IMR-90 (cell line): ENCODE results near the gene MPRIP. TPM values are rescaled to one million over a fixed set of nuclear protein-coding genes. Genes with fewer than 3 reads are reported as not detected.

Experiments
- ATAC-seq: fragments of 200-7000 bp; cut with Tn5 transposase; 2 replicates; pipeline ENCODE4 v1.9.1; 2020; ENCODE audit warnings: low read depth, mild to moderate bottlenecking, moderate library complexity
- BruUV-seq: library from RNA; stranded (reverse); fragments of 400-500 nt; replicated peaks from 2 replicates; lab custom pipeline; 2021; lab: Mats Ljungman, UMichigan
- CTCF ChIA-PET: fragments of 300-600 bp; formaldehyde crosslinking; extraction: SDS; loops from one replicate; lab custom pipeline; 2021; ENCODE audit warnings: antibody characterized with exemption; lab: Yijun Ruan, JAX
- POLR2A ChIA-PET: fragments of 300-600 bp; sonication (Branson Sonifier 250); formaldehyde crosslinking; loops from one replicate; lab custom pipeline; 2022; ENCODE audit warnings: antibody characterized with exemption; ENCODE audit not compliant: unreplicated experiment; lab: Charles Lee
- DNase-seq: peaks from one replicate; pipeline ENCODE4 v3.0.0; 2013
- H2AFZ ChIP-seq: replicated peaks from 2 replicates; pipeline ENCODE3; 2013; ENCODE audit warnings: low read length, mild to moderate bottlenecking; ENCODE audit not compliant: poor library complexity
- H2AK5ac ChIP-seq: 2 replicates; pipeline ENCODE4 v1.6.1; 2013; ENCODE audit warnings: low read depth, low read length, inconsistent platforms
- H2AK9ac ChIP-seq: replicated peaks from 2 replicates; pipeline ENCODE3; 2013; ENCODE audit warnings: mild to moderate bottlenecking, low read depth, low read length, moderate library complexity; ENCODE audit not compliant: poor library complexity
- H2BK120ac ChIP-seq: 2 replicates; pipeline ENCODE4 v1.6.1; 2013; ENCODE audit warnings: low read depth, low read length, inconsistent platforms
- H2BK15ac ChIP-seq: 3 replicates; pipeline ENCODE4 v1.6.1; 2013; ENCODE audit warnings: low read depth, low read length, inconsistent platforms
- H2BK20ac ChIP-seq: 2 replicates; pipeline ENCODE4 v1.6.1; 2013; ENCODE audit warnings: low read depth, mild to moderate bottlenecking, inconsistent platforms, low read length, moderate library complexity
- H2BK5ac ChIP-seq: 2 replicates; pipeline ENCODE4 v1.6.1; 2013; ENCODE audit warnings: mild to moderate bottlenecking, low read depth, low read length, inconsistent platforms; ENCODE audit not compliant: poor library complexity, severe bottlenecking
- H3K14ac ChIP-seq: replicated peaks from 2 replicates; pipeline ENCODE4 v1.6.1; 2013; ENCODE audit warnings: low read depth, low read length, inconsistent platforms
- H3K18ac ChIP-seq: 2 replicates; pipeline ENCODE4 v1.6.1; 2013; ENCODE audit warnings: low read depth, low read length, control low read depth
- H3K23ac ChIP-seq: 2 replicates; pipeline ENCODE4 v1.6.1; 2013; ENCODE audit warnings: low read depth, low read length, inconsistent platforms
- H3K27ac ChIP-seq: 2 replicates; pipeline ENCODE4 v1.5.1; 2013; ENCODE audit warnings: mild to moderate bottlenecking, control low read depth, low read length; ENCODE audit not compliant: insufficient read depth
- H3K27me3 ChIP-seq: 2 replicates; pipeline ENCODE4 v1.6.1; 2013; ENCODE audit warnings: low read length; ENCODE audit not compliant: control insufficient read depth, insufficient read depth
- H3K36me3 ChIP-seq: 2 replicates; pipeline ENCODE4 v1.6.1; 2013; ENCODE audit warnings: low read length, mixed read lengths; ENCODE audit not compliant: control insufficient read depth, insufficient read depth
- H3K4ac ChIP-seq: 2 replicates; pipeline ENCODE4 v1.6.1; 2013; ENCODE audit warnings: low read depth, low read length, inconsistent platforms
- H3K4me1 ChIP-seq: 2 replicates; pipeline ENCODE4 v1.6.1; 2013; ENCODE audit warnings: low read length, mixed read lengths; ENCODE audit not compliant: control insufficient read depth, insufficient read depth
- H3K4me2 ChIP-seq: 2 replicates; pipeline ENCODE4 v1.6.1; 2013; ENCODE audit warnings: low read depth, mild to moderate bottlenecking, control low read depth, low read length, moderate library complexity
- H3K4me3 ChIP-seq: 2 replicates; pipeline ENCODE4 v1.5.1; 2013; ENCODE audit warnings: low read depth, mild to moderate bottlenecking, control low read depth, low read length, moderate library complexity; ENCODE audit not compliant: insufficient read depth
- H3K56ac ChIP-seq: 2 replicates; pipeline ENCODE4 v1.6.1; 2013; ENCODE audit warnings: low read length, inconsistent platforms; ENCODE audit not compliant: insufficient read depth; ENCODE audit errors: extremely low read depth
- H3K79me1 ChIP-seq, 2 experiments: 2 replicates each; pipeline ENCODE4 v1.6.1; 2013; ENCODE audit warnings: low read length in 2 of 2, inconsistent platforms in 1 of 2, low read depth in 1 of 2
- H3K9ac ChIP-seq: 2 replicates; pipeline ENCODE4 v1.6.1; 2013; ENCODE audit warnings: low read depth, low read length, control low read depth
- H3K9me1 ChIP-seq: 2 replicates; pipeline ENCODE4 v1.6.1; 2013; ENCODE audit warnings: low read length, inconsistent platforms; ENCODE audit not compliant: insufficient read depth
- H3K9me3 ChIP-seq: 2 replicates; pipeline ENCODE4 v1.6.1; 2013; ENCODE audit warnings: low read length; ENCODE audit not compliant: control insufficient read depth, insufficient read depth
- H4K20me1 ChIP-seq: 2 replicates; pipeline ENCODE4 v1.6.1; 2013; ENCODE audit warnings: low read length, inconsistent platforms; ENCODE audit not compliant: insufficient read depth
- H4K5ac ChIP-seq: 2 replicates; pipeline ENCODE4 v1.6.1; 2013; ENCODE audit warnings: mild to moderate bottlenecking, low read depth, low read length, control low read depth
- H4K8ac ChIP-seq, 2 experiments: 2 replicates each; pipeline ENCODE4 v1.6.1; 2013; ENCODE audit warnings: low read depth in 2 of 2, low read length in 2 of 2, control low read depth in 1 of 2, inconsistent platforms in 1 of 2
- H4K91ac ChIP-seq: 2 replicates; pipeline ENCODE4 v1.6.1; 2013; ENCODE audit warnings: low read depth, low read length, inconsistent platforms; ENCODE audit not compliant: insufficient read depth
- BHLHE40 ChIP-seq: fragments of 150-350 bp; IDR thresholded peaks from 2 replicates; pipeline ENCODE4 v1.6.1; 2016; ENCODE audit warnings: mild to moderate bottlenecking, low read depth, low read length
- CTCF ChIP-seq: conservative IDR thresholded peaks from 2 replicates; pipeline ENCODE4 v1.5.1; 2012; ENCODE audit warnings: mild to moderate bottlenecking, low read depth, low read length, improper control_type of control experiment
- MXI1 ChIP-seq: IDR thresholded peaks from 2 replicates; pipeline ENCODE4 v1.6.1; 2012; ENCODE audit warnings: low read depth, mild to moderate bottlenecking, low read length, moderate library complexity, borderline replicate concordance
- RAD21 ChIP-seq: IDR thresholded peaks from 2 replicates; pipeline ENCODE4 v1.6.1; 2012; ENCODE audit warnings: low read length, improper control_type of control experiment
- RCOR1 ChIP-seq: IDR thresholded peaks from 2 replicates; pipeline ENCODE4 v1.6.1; 2012; ENCODE audit warnings: mild to moderate bottlenecking, low read length, improper control_type of control experiment; ENCODE audit not compliant: insufficient replicate concordance
- USF2 ChIP-seq: fragments of 150-350 bp; IDR thresholded peaks from 2 replicates; pipeline ENCODE4 v1.6.1; 2017; ENCODE audit warnings: mild to moderate bottlenecking, antibody characterized with exemption, low read length, low read depth
- WGBS, 2 experiments: methylation state at CpG; one replicate each; pipeline versions ENCODE4 v1.1.5 to v1.1.7; 2013; ENCODE audit warnings: missing lambda C conversion rate in 2 of 2; ENCODE audit not compliant: insufficient read length in 1 of 2; ENCODE audit errors: extremely low coverage in 2 of 2; 5-methylcytosine and 5-hydroxymethylcytosine counted together
- dilution Hi-C: fragments of 300-500 bp; cut with HindIII; formaldehyde crosslinking; loops from one replicate; pipeline ENCODE4 v1.14.3; 2018; ENCODE audit warnings: low sequenced_read_pairs; ENCODE audit not compliant: unreplicated experiment
- in situ Hi-C: fragments of 300-500 bp; cut with MboI; formaldehyde crosslinking; loops from 3 replicates; pipeline ENCODE4 v1.14.3; 2019; ENCODE audit warnings: low sequenced_read_pairs, inconsistent platforms, mixed read lengths
- intact Hi-C: fragments of 100-400 bp; cut with micrococcal nuclease; formaldehyde crosslinking; loops from 2 replicates; pipeline ENCODE4 v1.10.0; 2022
- polyA plus RNA-seq, 3 experiments: library from polyadenylated mRNA; depleted of rRNA; stranded (reverse); fragments of >200 nt; gene quantifications; 2 replicates each; pipeline ENCODE4 v1.2.3, GENCODE V29; 2012; ENCODE audit warnings: low replicate concordance in 1 of 3
- total RNA-seq: library from RNA; depleted of rRNA; stranded (reverse); fragments of >200 nt; gene quantifications from 2 replicates; pipeline ENCODE4 v1.2.3, GENCODE V29; 2012

The MPRIP gene
- total and polyA plus RNA-seq, 2 of the 4 experiments (the other 2 are of a cell fraction): 111 to 149 TPM

- no peak for TF ChIP-seq BHLHE40
- no peak for TF ChIP-seq RAD21
Measured at GRCh38 chr17:17050346-17051345, 8.4 kb downstream of the MPRIP start (continued).

- peaks cover 12 to 88% of the 10 kb centered on the region in 2 experiments for H3K79me1 ChIP-seq
- no peak overlapping the region for H3K56ac ChIP-seq
- H3K9me1 ChIP-seq: peaks cover 57% of the 10 kb centered on the region
- no peak overlapping the region for H4K91ac ChIP-seq
- dilution Hi-C loops: no loop called here
- no peak overlapping the region for H3K4me2 ChIP-seq
- no peak overlapping the region for H3K9ac ChIP-seq
- no peak overlapping the region for H3K4me3 ChIP-seq
- TF ChIP-seq RCOR1 (no peak), CTCF (no peak), MXI1 (no peak), USF2 (no peak)
- no peak overlapping the region for H3K4ac ChIP-seq
- ATAC-seq: no peak
- H4K8ac ChIP-seq: no peak overlapping the region; a peak in 1 of 4 replicates
- H4K5ac ChIP-seq: no peak overlapping the region
- H2BK20ac ChIP-seq: no peak overlapping the region
- 89% methylated on average over 4 of the region's 6 CpGs; no CpG with 5 or more reads in 1 of the 2 experiments for WGBS, 2 experiments
- H3K18ac ChIP-seq: no peak overlapping the region
- H3K14ac ChIP-seq: no peak overlapping the region
- H2AFZ ChIP-seq: no peak overlapping the region
- no TSS peak for BruUV-seq
- H2AK9ac ChIP-seq: no peak overlapping the region
- in situ Hi-C loops: no loop called here
- DNase-seq: no peak
- ChIA-PET CTCF (no interaction called here), POLR2A (no interaction called here)
- no peak overlapping the region for H2BK120ac ChIP-seq
- no peak overlapping the region for H3K27ac ChIP-seq
- H3K4me1 ChIP-seq: peaks cover 21% of the 10 kb centered on the region
- no peaks in the 10 kb centered on the region for H3K27me3 ChIP-seq
- no peak overlapping the region for H2BK15ac ChIP-seq
- intact Hi-C loops: no loop called here
- peaks cover 5% of the 10 kb centered on the region; the same call in 1 of the 2 replicates for H3K36me3 ChIP-seq
- H4K20me1 ChIP-seq: peaks cover 95% of the 10 kb centered on the region
- H2AK5ac ChIP-seq: no peak overlapping the region
- H3K23ac ChIP-seq: no peak overlapping the region
- H2BK5ac ChIP-seq: no peak overlapping the region
- no peaks in the 10 kb centered on the region for H3K9me3 ChIP-seq
Measured at GRCh38 chr17:17051380-17051779, 9.1 kb downstream of the MPRIP start.
